CD14-positive monocyte (primary cell): ENCODE data around the gene CCDC73. TPM values are rescaled to one million over a fixed set of nuclear protein-coding genes. Genes with fewer than 3 reads are reported as not detected.

Experiments
- DNase-seq, 3 donors: peaks; one replicate each; pipeline ENCODE4 v3.0.0-alpha.2; 2011 to 2022
- H2AFZ ChIP-seq: 2 replicates; pipeline ENCODE4 v1.6.0; 2012; ENCODE audit warnings: mild to moderate bottlenecking, low read depth, low read length, inconsistent platforms; ENCODE audit not compliant: insufficient read depth, poor library complexity, severe bottlenecking
- H3K27ac ChIP-seq, 2 donors: 1 replicate in 1 of 2; 2 replicates in 1 of 2; pipeline ENCODE4 v1.5.1; 2012 to 2013; ENCODE audit warnings: low read length in 2 of 2, control low read depth in 1 of 2, inconsistent platforms in 1 of 2, low read depth in 1 of 2, mild to moderate bottlenecking in 1 of 2
- H3K27me3 ChIP-seq, 2 donors: one replicate each; pipeline versions ENCODE4 v1.6.0 to v1.6.1; 2011 to 2013; ENCODE audit warnings: low read length in 2 of 2; ENCODE audit not compliant: control insufficient read depth in 2 of 2, insufficient read depth in 2 of 2
- H3K36me3 ChIP-seq, 2 donors: replicated peaks in 1 of 2; 1 replicate in 1 of 2; 2 replicates in 1 of 2; pipeline versions ENCODE4 v1.5.1 to v1.6.1; 2012 to 2013; ENCODE audit warnings: low read length in 2 of 2, control low read depth in 1 of 2, inconsistent platforms in 1 of 2, mild to moderate bottlenecking in 1 of 2; ENCODE audit not compliant: insufficient read depth in 2 of 2, control insufficient read depth in 1 of 2
- H3K4me1 ChIP-seq, 2 donors: 1 replicate in 1 of 2; 2 replicates in 1 of 2; pipeline versions ENCODE4 v1.5.1 to v1.6.1; 2012 to 2013; ENCODE audit warnings: low read length in 2 of 2, control low read depth in 1 of 2, inconsistent platforms in 1 of 2, mild to moderate bottlenecking in 1 of 2, moderate library complexity in 1 of 2; ENCODE audit not compliant: insufficient read depth in 2 of 2, control insufficient read depth in 1 of 2
- H3K4me2 ChIP-seq: replicated peaks from 2 replicates; pipeline ENCODE3; 2012; ENCODE audit warnings: low read length, moderate library complexity, mild to moderate bottlenecking; ENCODE audit not compliant: poor library complexity, severe bottlenecking; ENCODE audit errors: extremely low read depth
- H3K4me3 ChIP-seq, 3 experiments: fragments of 200-600 bp in 1 of 3; sonication (generic) in 1 of 3; replicated peaks in 1 of 3; 1 replicate in 2 of 3; 2 replicates in 1 of 3; pipeline ENCODE4 v1.5.1; 2011 to 2013; ENCODE audit warnings: low read length in 3 of 3, mild to moderate bottlenecking in 3 of 3, control low read depth in 2 of 3, low read depth in 2 of 3, inconsistent platforms in 1 of 3, moderate library complexity in 1 of 3
- H3K79me2 ChIP-seq: 2 replicates; pipeline ENCODE4 v1.6.0; 2012; ENCODE audit warnings: mild to moderate bottlenecking, control low read depth, inconsistent platforms, low read length, moderate library complexity; ENCODE audit not compliant: insufficient read depth
- H3K9ac ChIP-seq: 2 replicates; pipeline ENCODE4 v1.6.0; 2017; ENCODE audit warnings: low read length, mild to moderate bottlenecking; ENCODE audit not compliant: insufficient read depth, poor library complexity, severe bottlenecking
- H3K9me3 ChIP-seq, 2 donors: replicated peaks in 1 of 2; 1 replicate in 1 of 2; 2 replicates in 1 of 2; pipeline versions ENCODE4 v1.5.1 to v1.6.1; 2012 to 2013; ENCODE audit warnings: low read length in 2 of 2, control low read depth in 1 of 2; ENCODE audit not compliant: control insufficient read depth in 1 of 2, insufficient read depth in 1 of 2
- H4K20me1 ChIP-seq: 2 replicates; pipeline ENCODE4 v1.6.0; 2012; ENCODE audit warnings: mild to moderate bottlenecking, low read length, control low read depth, moderate library complexity; ENCODE audit not compliant: insufficient read depth
- H3K27ac Mint-ChIP-seq, 7 donors: one replicate each; pipeline ENCODE4 v1.8.0; 2020; ENCODE audit warnings: mild to moderate bottlenecking in 7 of 7, mixed read lengths in 7 of 7, moderate library complexity in 6 of 7, inconsistent platforms in 2 of 7
- H3K27me3 Mint-ChIP-seq, 3 donors: one replicate each; pipeline ENCODE4 v1.8.0; 2021 to 2022; ENCODE audit warnings: low read depth in 3 of 3, mild to moderate bottlenecking in 3 of 3, mixed read lengths in 3 of 3, moderate library complexity in 3 of 3, inconsistent platforms in 1 of 3
- H3K36me3 Mint-ChIP-seq, 2 donors: one replicate each; pipeline ENCODE4 v1.8.0; 2020; ENCODE audit warnings: mixed read lengths in 2 of 2, inconsistent platforms in 1 of 2, mild to moderate bottlenecking in 1 of 2
- H3K4me1 Mint-ChIP-seq: one replicate; pipeline ENCODE4 v1.8.0; 2020; ENCODE audit warnings: mild to moderate bottlenecking, mixed read lengths
- H3K4me3 Mint-ChIP-seq, 2 donors: one replicate each; pipeline ENCODE4 v1.8.0; 2020; ENCODE audit warnings: mild to moderate bottlenecking in 2 of 2, mixed read lengths in 2 of 2, moderate library complexity in 1 of 2
- H3K9me3 Mint-ChIP-seq, 7 donors: one replicate each; pipeline ENCODE4 v1.8.0; 2020 to 2022; ENCODE audit warnings: mixed read lengths in 7 of 7, mild to moderate bottlenecking in 6 of 7, moderate library complexity in 6 of 7, inconsistent platforms in 2 of 7
- CTCF ChIP-seq: fragments of 200-600 bp; IDR thresholded peaks from one replicate; pipeline ENCODE4 v1.8.0; 2022; ENCODE audit warnings: antibody characterized with exemption, mild to moderate bottlenecking
- WGBS: methylation state at CpG from one replicate; pipeline ENCODE4 v1.1.5; 2013; ENCODE audit warnings: missing lambda C conversion rate; ENCODE audit not compliant: insufficient coverage; 5-methylcytosine and 5-hydroxymethylcytosine counted together
- intact Hi-C, 2 donors: fragments of 100-400 bp; cut with micrococcal nuclease; formaldehyde crosslinking; loops; one replicate each; pipeline versions ENCODE4 v1.15.0 to v1.15.1; 2023
- polyA plus RNA-seq, 3 donors: library from polyadenylated mRNA; depleted of rRNA in 1 of 3; unstranded in 2 of 3; stranded (reverse) in 1 of 3; fragments of 300-500 nt in 2 of 3; fragments of >200 nt in 1 of 3; fragmentation: Illumina TruSeq in 2 of 3; gene quantifications; 1 replicate in 2 of 3; 2 replicates in 1 of 3; pipeline ENCODE4 v1.2.3, GENCODE V29; 2012 to 2021

CCDC73 gene
- polyA plus RNA-seq, 3 donors = 0.03 to 0.09 TPM; not detected in 1

GRCh38 chr11:32658639-32659406 lies 135.6 kb downstream of the CCDC73 start:
- H3K4me1 Mint-ChIP-seq = no peaks in the 10 kb centered on the region

GRCh38 chr11:32643526-32643925 lies 150.9 kb downstream of the CCDC73 start:
- Mint-ChIP-seq H3K4me3 (no peak overlapping the region), H3K27me3 (peaks cover 0 to 2% (median 0%) of the 10 kb centered on the region in 3 donors), H3K9me3 (peaks cover 0 to 2% (median 0%) of the 10 kb centered on the region in 7 donors), H3K36me3 (no peaks in the 10 kb centered on the region), H3K4me1 (no peaks in the 10 kb centered on the region), H3K27ac (no peak overlapping the region)
- Histone ChIP-seq H3K9ac (no peak overlapping the region), H3K4me3 (no peak overlapping the region), H3K9me3 (no peaks in the 10 kb centered on the region), H3K4me1 (no peaks in the 10 kb centered on the region), H4K20me1 (no peaks in the 10 kb centered on the region), H3K27me3 (no peaks in the 10 kb centered on the region), H3K27ac (no peak overlapping the region), H3K79me2 (no peaks in the 10 kb centered on the region), H2AFZ (no peak overlapping the region), H3K4me2 (no peak overlapping the region), H3K36me3 (no peaks in the 10 kb centered on the region)
- intact Hi-C loops = no loop called here
- WGBS = no CpG with 5 or more reads among the region's 1 CpG
- no peak for DNase-seq
- TF ChIP-seq CTCF = no peak

More at GRCh38 chr11:32658639-32659406, 135.6 kb downstream of the CCDC73 start:
- intact Hi-C loops = no loop called here
- Histone ChIP-seq H3K9ac (no peak overlapping the region), H4K20me1 (no peaks in the 10 kb centered on the region), H3K9me3 (no peaks in the 10 kb centered on the region), H3K36me3 (no peaks in the 10 kb centered on the region), H3K79me2 (no peaks in the 10 kb centered on the region), H3K27me3 (no peaks in the 10 kb centered on the region), H3K4me1 (no peaks in the 10 kb centered on the region), H2AFZ (no peak overlapping the region), H3K27ac (no peak overlapping the region), H3K4me2 (no peak overlapping the region), H3K4me3 (no peak overlapping the region)
- H3K27ac Mint-ChIP-seq = no peak overlapping the region
- peaks cover 0 to 3% (median 0%) of the 10 kb centered on the region in 3 donors for H3K27me3 Mint-ChIP-seq
- no peak overlapping the region for H3K4me3 Mint-ChIP-seq
- no peak for TF ChIP-seq CTCF
- DNase-seq = no peak
- H3K9me3 Mint-ChIP-seq = peaks cover 0 to 9% (median 5%) of the 10 kb centered on the region in 7 donors
- H3K36me3 Mint-ChIP-seq = no peaks in the 10 kb centered on the region
- WGBS = no CpG with 5 or more reads among the region's 2 CpGs
